Loucy (cell line): Measurements from ENCODE around the gene CADM3.

ENCODE experiments used
- EZH2phosphoT487 ChIP-seq: fragments of 200-600 bp; IDR thresholded peaks from 2 replicates; pipeline ENCODE4 v1.6.1; 2018; ENCODE audit warnings: antibody characterized with exemption, mild to moderate bottlenecking, moderate library complexity, borderline replicate concordance
- TF ChIP-seq, protein P1 (sequence below): fragments of 200-600 bp; sonication (generic); conservative IDR thresholded peaks from 2 replicates; pipeline ENCODE4 v1.5.1; 2014; ENCODE audit warnings: mild to moderate bottlenecking, antibody characterized with exemption, low read length

DNA sequence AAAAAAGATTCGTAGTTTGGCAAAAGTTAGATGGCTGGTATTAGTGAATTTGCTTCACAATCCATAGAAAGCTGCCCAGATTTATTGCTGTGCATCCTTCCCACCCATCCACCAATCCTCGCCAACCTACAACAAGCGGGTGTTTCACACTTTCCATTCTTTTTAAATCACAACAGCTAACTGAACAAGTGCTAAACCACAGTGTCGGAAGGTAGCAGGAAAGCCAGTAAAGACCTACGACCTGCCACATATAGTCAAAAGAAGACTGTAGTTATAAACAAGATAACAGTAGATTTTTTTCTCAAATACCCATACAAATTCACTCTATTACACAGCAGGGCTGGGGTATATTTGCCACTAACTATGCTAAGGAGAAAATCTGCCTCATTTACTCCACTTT is 47.8 kb upstream of the CADM3 start:
- TF ChIP-seq, protein P1, sequence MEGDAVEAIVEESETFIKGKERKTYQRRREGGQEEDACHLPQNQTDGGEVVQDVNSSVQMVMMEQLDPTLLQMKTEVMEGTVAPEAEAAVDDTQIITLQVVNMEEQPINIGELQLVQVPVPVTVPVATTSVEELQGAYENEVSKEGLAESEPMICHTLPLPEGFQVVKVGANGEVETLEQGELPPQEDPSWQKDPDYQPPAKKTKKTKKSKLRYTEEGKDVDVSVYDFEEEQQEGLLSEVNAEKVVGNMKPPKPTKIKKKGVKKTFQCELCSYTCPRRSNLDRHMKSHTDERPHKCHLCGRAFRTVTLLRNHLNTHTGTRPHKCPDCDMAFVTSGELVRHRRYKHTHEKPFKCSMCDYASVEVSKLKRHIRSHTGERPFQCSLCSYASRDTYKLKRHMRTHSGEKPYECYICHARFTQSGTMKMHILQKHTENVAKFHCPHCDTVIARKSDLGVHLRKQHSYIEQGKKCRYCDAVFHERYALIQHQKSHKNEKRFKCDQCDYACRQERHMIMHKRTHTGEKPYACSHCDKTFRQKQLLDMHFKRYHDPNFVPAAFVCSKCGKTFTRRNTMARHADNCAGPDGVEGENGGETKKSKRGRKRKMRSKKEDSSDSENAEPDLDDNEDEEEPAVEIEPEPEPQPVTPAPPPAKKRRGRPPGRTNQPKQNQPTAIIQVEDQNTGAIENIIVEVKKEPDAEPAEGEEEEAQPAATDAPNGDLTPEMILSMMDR = no peak
- TF ChIP-seq EZH2phosphoT487 = no peak
